SK-N-SH treated with all-trans-retinoic acid at 6 μM for 48 hours (cell line): ENCODE data around the gene RAPGEF4.

ENCODE experiments used
- ATAC-seq: fragments of 200-7000 bp; cut with Tn5 transposase; 3 replicates; pipeline ENCODE4 v1.9.1; 2020; ENCODE audit warnings: mild to moderate bottlenecking, moderate library complexity
- ARNTL ChIP-seq: fragments of 450-650 bp; formaldehyde crosslinking; IDR thresholded peaks from 2 replicates; pipeline ENCODE4 v1.5.0; 2020; ENCODE audit warnings: low read depth, mild to moderate bottlenecking, moderate library complexity, borderline replicate concordance
- BACH2 ChIP-seq: fragments of 250-450 bp; sonication (Bioruptor Pico); IDR thresholded peaks from 2 replicates; pipeline ENCODE4 v1.9.0; 2021; ENCODE audit warnings: mild to moderate bottlenecking, borderline replicate concordance
- CSDC2 ChIP-seq: fragments of 250-450 bp; sonication (Bioruptor Pico); IDR thresholded peaks from 2 replicates; pipeline ENCODE4 v1.5.0; 2020; ENCODE audit warnings: mild to moderate bottlenecking, moderate library complexity
- CSRNP3 ChIP-seq: fragments of 250-450 bp; sonication (Bioruptor Pico); IDR thresholded peaks from 2 replicates; pipeline ENCODE4 v1.5.1; 2021; ENCODE audit warnings: mild to moderate bottlenecking, moderate library complexity
- ESRRG ChIP-seq: fragments of 250-450 bp; sonication (Bioruptor Pico); IDR thresholded peaks from 2 replicates; pipeline ENCODE4 v1.6.1; 2021; ENCODE audit warnings: mild to moderate bottlenecking
- GLIS3 ChIP-seq: fragments of 250-450 bp; sonication (Bioruptor Pico); IDR thresholded peaks from 2 replicates; pipeline ENCODE4 v1.5.0; 2020; ENCODE audit warnings: mild to moderate bottlenecking, moderate library complexity
- ISL1 ChIP-seq: fragments of 250-450 bp; sonication (Bioruptor Pico); IDR thresholded peaks from 2 replicates; pipeline ENCODE4 v2.1.2; 2022; ENCODE audit warnings: mild to moderate bottlenecking, moderate library complexity
- OSR1 ChIP-seq: fragments of 250-450 bp; sonication (Bioruptor Pico); IDR thresholded peaks from 2 replicates; pipeline ENCODE4 v1.8.0; 2022; ENCODE audit warnings: moderate library complexity, mild to moderate bottlenecking, inconsistent platforms
- PATZ1 ChIP-seq: fragments of 250-450 bp; sonication (Bioruptor Pico); IDR thresholded peaks from 2 replicates; pipeline ENCODE4 v1.8.0; 2020; ENCODE audit warnings: mild to moderate bottlenecking, moderate library complexity, borderline replicate concordance
- POU6F1 ChIP-seq: fragments of 250-450 bp; sonication (Bioruptor Pico); IDR thresholded peaks from 2 replicates; pipeline ENCODE4 v1.8.0; 2021; ENCODE audit warnings: low read depth, mild to moderate bottlenecking, moderate library complexity, borderline replicate concordance
- PPARA ChIP-seq: fragments of 250-450 bp; sonication (Bioruptor Pico); IDR thresholded peaks from 2 replicates; pipeline ENCODE4 v1.5.0; 2020; ENCODE audit warnings: mild to moderate bottlenecking, borderline replicate concordance
- TOX ChIP-seq: fragments of 250-450 bp; sonication (Bioruptor Pico); IDR thresholded peaks from 2 replicates; pipeline ENCODE4 v1.8.0; 2021; ENCODE audit warnings: mild to moderate bottlenecking, moderate library complexity, borderline replicate concordance
- TSHZ2 ChIP-seq: fragments of 250-450 bp; sonication (Bioruptor Pico); IDR thresholded peaks from 2 replicates; pipeline ENCODE4 v1.5.0; 2020; ENCODE audit warnings: mild to moderate bottlenecking, moderate library complexity
- ZC3H10 ChIP-seq: fragments of 250-450 bp; sonication (Bioruptor Pico); IDR thresholded peaks from 2 replicates; pipeline ENCODE4 v1.5.1; 2021; ENCODE audit warnings: mild to moderate bottlenecking, moderate library complexity
- ZFP3 ChIP-seq: fragments of 250-450 bp; sonication (Bioruptor Pico); IDR thresholded peaks from 2 replicates; pipeline ENCODE4 v1.5.0; 2020; ENCODE audit warnings: mild to moderate bottlenecking, moderate library complexity
- ZFP30 ChIP-seq: fragments of 450-650 bp; formaldehyde crosslinking; IDR thresholded peaks from 2 replicates; pipeline ENCODE4 v1.5.0; 2022; ENCODE audit warnings: mild to moderate bottlenecking, moderate library complexity
- ZNF565 ChIP-seq: fragments of 450-650 bp; formaldehyde crosslinking; conservative IDR thresholded peaks from 2 replicates; pipeline ENCODE4 v1.5.0; 2020; ENCODE audit warnings: low read depth, mild to moderate bottlenecking, moderate library complexity
- ZNF70 ChIP-seq: fragments of 450-650 bp; formaldehyde crosslinking; IDR thresholded peaks from 2 replicates; pipeline ENCODE4 v1.5.0; 2020; ENCODE audit warnings: mild to moderate bottlenecking, moderate library complexity
- ZNF8 ChIP-seq: fragments of 450-650 bp; formaldehyde crosslinking; IDR thresholded peaks from 2 replicates; pipeline ENCODE4 v1.5.0; 2020; ENCODE audit warnings: mild to moderate bottlenecking, moderate library complexity

RAPGEF4 gene

GRCh38 chr2:172708247-172708646 lies 27.4 kb upstream of the RAPGEF4 start:
- no peak for ATAC-seq
- TF ChIP-seq TOX (CRISPR knock-in tag) (no peak), PPARA (no peak), POU6F1 (CRISPR knock-in tag) (no peak), ZNF8 (CRISPR knock-in tag) (no peak), ZC3H10 (CRISPR knock-in tag) (no peak), GLIS3 (no peak), ZNF565 (CRISPR knock-in tag) (no peak), OSR1 (CRISPR knock-in tag) (no peak), ESRRG (CRISPR knock-in tag) (no peak), CSDC2 (CRISPR knock-in tag) (no peak), BACH2 (CRISPR knock-in tag) (no peak), TSHZ2 (CRISPR knock-in tag) (no peak), ISL1 (CRISPR knock-in tag) (no peak), ZFP30 (CRISPR knock-in tag) (no peak), ARNTL (CRISPR knock-in tag) (no peak), ZNF70 (CRISPR knock-in tag) (no peak), PATZ1 (CRISPR knock-in tag) (no peak), CSRNP3 (CRISPR knock-in tag) (no peak), ZFP3 (CRISPR knock-in tag) (no peak)

- ATAC-seq = no peak
Observed at GRCh38 chr2:172709566-172710291, 25.9 kb upstream of the RAPGEF4 start.

More at GRCh38 chr2:172709566-172710291, 25.9 kb upstream of the RAPGEF4 start:
- TF ChIP-seq GLIS3 (no peak), ZFP30 (CRISPR knock-in tag) (no peak), CSRNP3 (CRISPR knock-in tag) (no peak), POU6F1 (CRISPR knock-in tag) (no peak), ZNF565 (CRISPR knock-in tag) (no peak), OSR1 (CRISPR knock-in tag) (no peak), ISL1 (CRISPR knock-in tag) (no peak), PPARA (no peak), ZNF8 (CRISPR knock-in tag) (no peak), ZFP3 (CRISPR knock-in tag) (no peak), ZNF70 (CRISPR knock-in tag) (no peak), PATZ1 (CRISPR knock-in tag) (no peak)
